GM19455 (cell line): ENCODE data around the gene RPS6KA5.
A peak's percentile ranks its signal among the peaks of the same experiment; 100 is the strongest.
"Not testable (repeated sequence)": the region's sequence is repeated elsewhere in the genome, so short reads cannot be mapped to it uniquely, and the experiment has no call there.

ENCODE experiments used
- ATAC-seq: cut with Tn5 transposase; IDR thresholded peaks from one replicate; pipeline ENCODE4 v1.9.1; 2021; ENCODE audit not compliant: unreplicated experiment

Gene RPS6KA5

GRCh38 chr14:90940318-90940962 lies 120.0 kb downstream of the RPS6KA5 start:
- ATAC-seq: no peak

DNA sequence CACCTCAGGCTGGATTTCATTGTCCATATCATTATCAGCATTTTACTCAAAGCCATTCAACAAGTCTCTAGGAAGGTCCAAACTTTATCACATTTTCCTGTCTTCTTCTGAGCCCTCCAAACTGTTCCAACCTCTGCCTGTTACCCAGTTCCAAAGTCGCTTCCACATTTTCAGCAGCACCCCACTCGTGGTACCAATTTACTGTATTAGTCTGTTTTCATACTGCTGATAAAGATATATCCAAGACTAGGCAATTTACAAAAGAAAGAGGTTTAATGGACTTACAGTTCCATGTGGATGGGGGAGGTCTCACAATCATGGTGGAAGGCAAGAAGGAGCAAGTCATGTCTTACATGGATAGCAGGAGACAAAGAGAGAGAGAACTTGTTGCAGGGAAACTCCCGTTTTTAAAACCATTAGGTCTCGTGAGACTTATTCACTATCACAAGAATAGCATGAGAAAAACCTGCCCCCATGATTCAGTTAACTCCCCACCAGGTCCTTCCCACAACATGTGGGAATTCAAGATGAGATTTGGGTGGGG lies 121.1 kb downstream of the RPS6KA5 start:
- not testable (repeated sequence) for ATAC-seq

GRCh38 chr14:90938615-90939014 lies 121.8 kb downstream of the RPS6KA5 start:
- no peak for ATAC-seq

GRCh38 chr14:90936757-90937440 lies 123.5 kb downstream of the RPS6KA5 start:
- no peak for ATAC-seq

- no peak for ATAC-seq
Measured at GRCh38 chr14:90924621-90925340, 135.7 kb downstream of the RPS6KA5 start.

GRCh38 chr14:90922141-90922540 lies 138.3 kb downstream of the RPS6KA5 start:
- ATAC-seq: no peak

DNA sequence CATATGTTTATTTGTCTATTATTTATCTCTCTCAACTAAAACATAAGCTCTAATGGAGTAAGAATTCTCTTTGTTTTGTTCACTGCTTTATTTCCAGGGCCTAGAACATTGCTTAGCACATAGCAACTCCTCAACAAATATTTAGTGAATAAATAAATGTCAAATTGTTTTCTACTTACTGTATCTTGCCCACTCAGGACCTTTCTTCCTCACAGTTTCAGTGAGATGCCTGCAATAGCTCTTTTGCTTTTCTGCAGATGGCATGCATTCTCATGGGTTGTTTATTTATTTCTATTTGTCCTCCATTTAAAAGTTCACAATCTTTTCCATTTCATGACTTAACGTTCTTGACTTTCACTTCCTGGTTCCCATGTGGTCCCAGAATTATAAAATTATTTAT lies 149.3 kb downstream of the RPS6KA5 start:
- no peak for ATAC-seq

- ATAC-seq: no peak
Measured at GRCh38 chr14:90907178-90907577, 153.3 kb downstream of the RPS6KA5 start.

DNA sequence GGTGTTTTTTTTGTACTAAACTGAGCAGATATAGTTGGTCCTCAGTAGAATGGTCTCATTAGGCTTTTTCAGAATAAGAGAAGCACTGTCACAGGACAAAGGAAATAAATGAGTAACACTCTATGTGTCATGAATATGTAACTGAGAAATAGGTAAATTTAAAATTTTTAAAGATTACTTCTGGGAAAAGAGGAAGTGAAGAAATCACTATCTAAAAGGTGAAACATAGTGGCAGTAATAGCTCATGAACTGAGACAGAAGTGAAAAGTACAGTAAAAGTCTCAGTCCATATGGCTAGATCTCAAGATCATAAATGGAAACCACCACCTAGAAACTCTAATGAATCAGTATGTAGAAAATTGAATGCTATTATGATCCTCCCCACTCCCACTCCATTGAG lies 154.9 kb downstream of the RPS6KA5 start:
- peak; percentile 88 for ATAC-seq

DNA sequence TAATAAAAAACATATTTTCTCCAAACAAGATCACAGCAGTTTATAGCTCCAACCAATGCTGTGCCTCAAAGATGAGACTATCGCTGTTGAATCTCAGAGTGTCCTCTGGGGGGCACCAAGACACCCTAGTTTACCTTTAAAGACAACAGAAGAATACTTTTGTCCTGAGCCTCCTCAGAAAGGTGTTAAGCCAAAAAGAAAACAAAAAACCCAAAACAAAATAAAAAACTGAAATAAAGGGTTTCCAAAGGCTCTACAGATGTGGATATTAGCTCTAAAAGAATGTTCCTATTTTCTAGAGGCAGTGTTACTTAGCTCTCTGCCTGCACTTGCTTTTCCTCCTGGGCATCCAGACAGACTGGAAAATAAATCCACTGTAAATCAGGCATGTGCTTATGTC lies 157.3 kb downstream of the RPS6KA5 start:
- no peak for ATAC-seq

- ATAC-seq: no peak
Measured at GRCh38 chr14:90900476-90901083, 159.9 kb downstream of the RPS6KA5 start.

GRCh38 chr14:90897022-90897421 lies 163.4 kb downstream of the RPS6KA5 start:
- ATAC-seq: no peak

DNA sequence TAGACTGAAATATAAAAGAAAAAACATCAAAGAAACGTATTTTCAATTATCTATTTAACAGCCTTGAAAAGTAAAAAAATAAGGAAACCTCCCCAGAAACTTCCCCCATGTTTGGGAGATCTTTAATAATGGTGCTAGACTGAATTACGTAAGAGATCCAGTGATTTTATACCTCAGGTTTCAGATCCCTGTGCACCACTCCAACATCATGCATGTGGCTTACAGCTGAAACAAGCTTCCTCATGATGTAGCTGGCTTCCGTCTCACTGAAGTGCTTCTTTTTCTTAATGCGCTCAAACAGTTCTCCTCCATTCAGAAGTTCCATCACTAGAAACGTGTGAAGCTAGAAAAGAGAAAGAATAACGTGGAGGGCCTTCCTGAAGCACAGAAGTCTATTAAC lies 166.2 kb downstream of the RPS6KA5 start:
- no peak for ATAC-seq

GRCh38 chr14:90893510-90893909 lies 166.9 kb downstream of the RPS6KA5 start:
- ATAC-seq: no peak

DNA sequence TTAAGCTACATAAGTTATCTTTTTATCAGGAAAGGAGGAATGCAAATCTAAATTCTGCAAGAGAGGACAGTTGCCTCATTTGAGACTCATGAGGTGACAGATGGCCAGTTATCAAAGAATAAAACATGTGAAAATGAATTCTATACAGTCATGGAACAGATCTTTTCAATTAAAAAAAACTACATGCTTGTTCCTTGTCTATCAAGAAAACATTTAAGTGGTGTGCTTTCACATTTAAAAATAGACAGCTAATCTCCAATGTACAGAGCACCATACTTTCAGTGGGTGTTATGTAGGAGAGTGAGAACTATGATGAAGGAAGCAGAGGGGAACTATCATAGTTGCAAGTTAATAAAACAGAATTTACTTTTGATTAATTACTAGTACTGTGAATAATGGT lies 167.5 kb downstream of the RPS6KA5 start:
- no peak for ATAC-seq

DNA sequence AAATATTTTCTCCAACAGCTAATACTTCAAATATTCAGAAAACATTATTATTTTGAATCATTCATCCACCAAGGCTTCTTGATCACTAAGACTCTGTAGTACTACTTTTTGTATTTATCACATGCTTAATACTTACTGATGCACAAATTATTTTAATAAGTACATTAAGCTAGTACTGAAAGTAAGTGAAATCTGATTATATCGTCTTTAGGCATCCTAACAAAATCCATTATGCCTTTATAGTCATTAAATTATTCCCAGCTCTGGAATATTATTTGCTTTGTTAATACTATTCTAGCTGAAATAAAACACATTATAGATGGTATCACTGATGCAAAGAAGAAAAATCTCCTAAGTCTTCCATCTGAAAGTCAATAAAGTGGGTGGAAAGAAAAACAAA lies 169.1 kb downstream of the RPS6KA5 start:
- no peak for ATAC-seq

- ATAC-seq: no peak
Measured at GRCh38 chr14:90890322-90891020, 170.0 kb downstream of the RPS6KA5 start.

- ATAC-seq: no peak
Measured at GRCh38 chr14:90886297-90886815, 174.1 kb downstream of the RPS6KA5 start.

DNA sequence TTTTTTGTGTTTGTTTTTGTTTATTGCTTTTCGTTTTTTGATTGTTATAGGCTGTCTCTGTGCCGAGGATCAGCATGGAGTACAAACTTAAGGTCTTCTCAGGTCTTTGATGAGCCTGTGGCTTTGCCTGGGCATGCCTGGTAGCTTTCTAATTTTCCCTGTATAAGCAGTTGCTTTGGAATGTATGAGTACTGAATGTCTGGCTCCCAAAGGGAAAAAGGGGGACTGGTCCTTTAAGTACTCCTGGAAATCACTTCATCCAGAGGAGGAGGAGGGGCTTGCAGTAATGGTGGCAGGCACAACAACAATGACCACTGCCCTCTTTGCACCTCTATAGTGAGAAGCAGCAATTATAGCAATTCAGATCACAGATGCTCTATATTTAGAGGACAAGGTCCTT lies 176.7 kb downstream of the RPS6KA5 start:
- ATAC-seq: no peak

DNA sequence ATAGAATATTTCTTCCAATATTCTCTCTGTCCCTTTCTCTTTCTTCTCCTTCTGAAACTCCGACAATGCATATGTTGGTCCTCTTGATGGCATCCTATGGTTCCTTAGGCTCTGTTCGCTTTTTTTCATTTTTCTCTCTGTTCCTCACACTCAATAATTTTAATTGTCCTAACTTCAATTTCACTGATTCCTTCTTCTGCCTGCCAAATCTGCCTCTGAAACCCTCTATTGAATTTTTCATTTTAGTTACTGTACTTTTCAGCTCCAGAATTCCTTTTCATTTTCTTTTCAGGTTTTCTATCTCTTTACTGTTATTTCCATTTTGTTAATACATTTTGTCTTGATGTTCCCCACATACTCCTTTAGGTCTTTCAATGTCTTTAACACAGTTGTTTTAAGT lies 177.2 kb downstream of the RPS6KA5 start:
- ATAC-seq: no peak

DNA sequence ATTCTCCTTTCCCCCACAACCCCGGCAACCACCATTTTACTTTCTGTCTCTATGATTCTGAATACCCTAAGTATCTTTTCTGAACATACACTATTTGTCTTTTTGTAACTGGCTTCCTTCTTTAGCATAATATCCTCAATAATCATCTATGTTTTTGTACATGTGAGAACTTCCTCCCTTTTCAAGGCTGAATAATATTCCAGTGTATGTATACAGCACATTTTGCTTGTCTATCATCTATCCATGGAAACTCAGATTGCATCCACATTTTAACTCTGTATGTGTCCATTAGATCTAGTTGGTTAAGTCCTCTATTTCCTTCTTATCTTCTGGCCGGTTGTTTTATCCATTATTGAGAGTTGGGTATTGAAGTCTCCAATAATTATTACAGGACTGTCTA lies 180.2 kb downstream of the RPS6KA5 start:
- no peak for ATAC-seq
